WERI-Rb-1 (cell line): ENCODE measurements around the gene IFITM2.

ENCODE experiments used
- DNase-seq: peaks from one replicate; pipeline ENCODE4 v3.0.0-alpha.2; 2020
- H3K27ac ChIP-seq: fragments of 250-450 bp; sonication (Bioruptor Pico); 2 replicates; pipeline ENCODE4 v1.5.1; 2020; ENCODE audit warnings: mild to moderate bottlenecking, moderate library complexity
- H3K27me3 ChIP-seq: fragments of 250-450 bp; sonication (Bioruptor Pico); 2 replicates; pipeline ENCODE4 v1.5.1; 2021; ENCODE audit warnings: mild to moderate bottlenecking, low read depth, moderate library complexity; ENCODE audit not compliant: insufficient read depth, severe bottlenecking
- H3K36me3 ChIP-seq: fragments of 250-450 bp; sonication (Bioruptor Pico); 2 replicates; pipeline ENCODE4 v1.5.1; 2020; ENCODE audit warnings: mild to moderate bottlenecking, moderate library complexity
- H3K4me3 ChIP-seq: 2 replicates; pipeline ENCODE4 v1.5.1; 2011; ENCODE audit warnings: low read depth, mild to moderate bottlenecking, control low read depth, low read length
- H3K9me3 ChIP-seq: fragments of 250-450 bp; sonication (Bioruptor Pico); 2 replicates; pipeline ENCODE4 v1.5.1; 2021; ENCODE audit warnings: mild to moderate bottlenecking, moderate library complexity; ENCODE audit not compliant: severe bottlenecking
- TF ChIP-seq, protein P1 (sequence below): IDR thresholded peaks from 2 replicates; pipeline ENCODE4 v1.5.1; 2011; ENCODE audit warnings: low read depth, mild to moderate bottlenecking, control low read depth, inconsistent platforms, low read length

IFITM2 gene

DNA sequence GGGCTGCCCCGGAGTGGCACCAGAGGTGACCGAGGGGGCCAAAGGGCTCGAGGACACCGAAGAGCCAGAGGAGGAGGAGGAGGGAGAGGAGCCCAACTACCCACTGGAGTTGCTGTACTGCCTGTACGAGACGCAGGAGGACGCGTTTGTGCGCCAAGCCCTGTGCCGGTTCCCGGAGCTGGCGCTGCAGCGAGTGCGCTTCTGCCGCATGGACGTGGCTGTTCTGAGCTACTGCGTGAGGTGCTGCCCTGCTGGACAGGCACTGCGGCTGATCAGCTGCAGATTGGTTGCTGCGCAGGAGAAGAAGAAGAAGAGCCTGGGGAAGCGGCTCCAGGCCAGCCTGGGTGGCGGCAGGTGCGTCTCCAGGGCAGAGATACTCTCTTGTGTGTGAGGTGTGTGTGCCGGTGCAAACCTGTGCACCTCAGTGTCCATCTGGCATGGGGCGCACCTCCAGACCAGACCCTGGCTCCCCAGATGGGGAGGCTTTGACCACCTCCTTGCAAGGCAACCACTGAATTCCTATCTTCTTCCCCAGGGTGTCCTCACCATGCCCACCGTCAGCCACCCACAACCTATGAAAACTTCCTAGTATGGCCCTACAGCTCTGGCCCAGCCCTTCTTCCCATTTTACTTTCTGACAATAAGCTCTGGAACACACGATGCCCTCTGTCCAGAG, 26.0 kb upstream of the IFITM2 start:
- Histone ChIP-seq H3K27ac (no peak overlapping the region), H3K9me3 (no peaks in the 10 kb centered on the region), H3K36me3 (no peaks in the 10 kb centered on the region), H3K27me3 (peaks cover 33% of the 10 kb centered on the region), H3K4me3 (no peak overlapping the region)
- TF ChIP-seq, protein P1, sequence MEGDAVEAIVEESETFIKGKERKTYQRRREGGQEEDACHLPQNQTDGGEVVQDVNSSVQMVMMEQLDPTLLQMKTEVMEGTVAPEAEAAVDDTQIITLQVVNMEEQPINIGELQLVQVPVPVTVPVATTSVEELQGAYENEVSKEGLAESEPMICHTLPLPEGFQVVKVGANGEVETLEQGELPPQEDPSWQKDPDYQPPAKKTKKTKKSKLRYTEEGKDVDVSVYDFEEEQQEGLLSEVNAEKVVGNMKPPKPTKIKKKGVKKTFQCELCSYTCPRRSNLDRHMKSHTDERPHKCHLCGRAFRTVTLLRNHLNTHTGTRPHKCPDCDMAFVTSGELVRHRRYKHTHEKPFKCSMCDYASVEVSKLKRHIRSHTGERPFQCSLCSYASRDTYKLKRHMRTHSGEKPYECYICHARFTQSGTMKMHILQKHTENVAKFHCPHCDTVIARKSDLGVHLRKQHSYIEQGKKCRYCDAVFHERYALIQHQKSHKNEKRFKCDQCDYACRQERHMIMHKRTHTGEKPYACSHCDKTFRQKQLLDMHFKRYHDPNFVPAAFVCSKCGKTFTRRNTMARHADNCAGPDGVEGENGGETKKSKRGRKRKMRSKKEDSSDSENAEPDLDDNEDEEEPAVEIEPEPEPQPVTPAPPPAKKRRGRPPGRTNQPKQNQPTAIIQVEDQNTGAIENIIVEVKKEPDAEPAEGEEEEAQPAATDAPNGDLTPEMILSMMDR = no peak
- DNase-seq = no peak

GRCh38 chr11:282171-282570, 25.4 kb upstream of the IFITM2 start:
- Histone ChIP-seq H3K4me3 (no peak overlapping the region), H3K36me3 (no peaks in the 10 kb centered on the region), H3K27me3 (peaks cover 33% of the 10 kb centered on the region), H3K9me3 (no peaks in the 10 kb centered on the region), H3K27ac (no peak overlapping the region)
- no peak for DNase-seq
- TF ChIP-seq, protein P1 = no peak

DNA sequence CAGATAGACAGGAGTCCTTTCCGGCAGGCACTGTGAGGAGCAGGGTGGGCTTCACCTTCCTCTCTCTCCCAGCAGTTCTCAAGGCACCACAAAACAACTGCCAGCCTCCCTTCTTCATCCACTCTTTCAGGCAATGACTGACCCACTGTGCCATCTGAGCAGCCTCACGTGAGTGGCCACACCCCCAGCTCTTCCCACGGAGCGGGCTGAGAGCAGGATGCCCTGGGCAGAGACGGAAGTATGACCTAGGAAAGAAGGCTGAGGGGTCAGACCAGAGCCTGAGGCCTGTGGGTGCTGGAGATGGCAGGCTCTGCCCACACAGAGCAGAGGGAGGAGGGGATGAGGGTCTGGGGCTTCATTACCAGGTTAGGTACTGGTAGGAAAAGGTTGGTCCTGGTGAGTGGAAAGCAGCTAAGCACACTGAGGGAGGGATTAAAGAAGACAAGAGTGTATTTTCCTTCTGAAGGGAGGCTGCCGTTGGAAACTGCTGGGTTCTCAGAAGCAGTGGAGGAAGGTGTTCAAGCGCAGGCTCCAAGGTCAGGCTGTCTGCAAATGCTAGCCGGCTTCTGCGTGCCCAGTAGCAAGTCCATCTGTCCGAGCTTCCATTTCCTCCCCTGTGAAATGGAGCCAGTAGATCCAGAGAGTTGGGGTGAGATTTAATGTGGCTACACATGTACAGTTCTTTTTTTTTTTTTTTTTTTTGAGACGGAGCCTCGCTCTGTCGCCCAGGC, 24.8 kb upstream of the IFITM2 start:
- TF ChIP-seq, protein P1 = no peak
- DNase-seq = no peak
- no peak overlapping the region for H3K4me3 ChIP-seq
- no peak overlapping the region for H3K27ac ChIP-seq
- H3K9me3 ChIP-seq = no peaks in the 10 kb centered on the region
- peaks cover 33% of the 10 kb centered on the region for H3K27me3 ChIP-seq
- no peaks in the 10 kb centered on the region for H3K36me3 ChIP-seq

GRCh38 chr11:283405-284104, 24.1 kb upstream of the IFITM2 start:
- TF ChIP-seq, protein P1 = no peak
- no peak for DNase-seq
- Histone ChIP-seq H3K4me3 (no peak overlapping the region), H3K9me3 (no peaks in the 10 kb centered on the region), H3K27me3 (peaks cover 33% of the 10 kb centered on the region), H3K36me3 (no peaks in the 10 kb centered on the region), H3K27ac (no peak overlapping the region)

GRCh38 chr11:284105-285020, 23.3 kb upstream of the IFITM2 start:
- no peak overlapping the region for H3K27ac ChIP-seq
- TF ChIP-seq, protein P1 = no peak
- H3K4me3 ChIP-seq = no peak overlapping the region
- no peaks in the 10 kb centered on the region for H3K9me3 ChIP-seq
- DNase-seq = no peak
- H3K36me3 ChIP-seq = no peaks in the 10 kb centered on the region
- H3K27me3 ChIP-seq = peaks cover 31% of the 10 kb centered on the region
